GM18861 (cell line): ENCODE data around the gene ITPRIPL2.

Source experiments
- ATAC-seq: cut with Tn5 transposase; IDR thresholded peaks from one replicate; pipeline ENCODE4 v1.9.1; 2021; ENCODE audit not compliant: unreplicated experiment

Gene ITPRIPL2

DNA sequence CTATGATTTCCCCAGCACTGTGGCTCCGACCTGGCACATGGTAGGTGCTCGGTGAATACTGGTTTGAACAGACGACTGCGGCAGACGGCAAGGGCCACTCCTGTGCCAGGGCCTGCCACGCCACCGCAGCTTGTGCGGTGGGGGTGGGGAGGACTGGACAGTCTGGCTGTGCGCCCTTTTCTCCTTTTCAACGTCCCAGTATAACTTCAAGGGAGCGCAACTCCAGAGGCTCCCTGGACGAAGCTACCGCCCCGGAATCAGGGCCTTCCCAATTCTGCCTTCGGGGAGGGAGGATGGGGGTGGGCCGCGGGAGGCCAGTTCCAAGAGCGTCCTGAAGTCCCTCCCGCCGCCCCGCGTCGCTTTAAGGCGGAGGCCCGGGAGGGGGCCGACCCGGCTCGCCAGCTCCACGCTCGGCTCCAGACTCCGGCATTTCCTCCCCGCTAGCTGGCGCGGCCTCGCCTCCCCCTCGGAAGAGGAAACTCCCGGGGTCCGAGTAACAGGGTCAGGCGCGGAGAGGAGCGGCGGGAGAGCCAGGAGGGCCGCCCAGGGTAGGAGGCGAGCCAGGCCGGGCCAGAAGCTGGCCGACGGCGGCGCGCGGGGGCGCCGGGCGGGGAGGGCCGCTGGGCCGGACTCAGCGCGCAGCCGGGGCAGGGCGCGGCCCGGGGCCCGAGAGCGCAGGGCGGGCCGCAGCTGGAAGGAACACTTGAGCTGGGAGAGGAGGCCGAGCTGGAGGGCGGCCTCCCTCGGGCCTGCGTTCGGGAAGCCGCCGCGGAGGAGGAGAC, at the start of gene ITPRIPL2:
TSS of gene ITPRIPL2 (plus strand) at position 388 of the 782 bp plus-strand sequence. CDS start 498 bp downstream, outside the sequence.
- ATAC-seq, result no peak

DNA sequence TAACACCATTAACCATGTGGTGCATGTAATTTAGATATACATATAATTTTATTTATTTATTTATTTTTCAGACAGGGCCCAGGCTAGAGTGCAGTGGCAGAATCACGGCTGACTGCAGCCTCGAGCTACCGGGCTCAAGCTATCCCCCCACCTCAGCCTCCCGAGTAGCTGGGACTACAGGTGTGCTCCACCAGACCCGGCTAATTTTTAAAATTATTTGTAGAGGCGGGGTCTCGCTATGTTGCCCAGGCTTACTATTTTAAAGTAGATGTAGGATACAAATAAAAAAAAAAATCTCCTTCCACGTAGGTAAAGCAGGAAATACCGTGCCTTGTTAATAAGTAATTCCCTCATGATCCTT, 46.8 kb upstream of the ITPRIPL2 start:
- ATAC-seq, result no peak

DNA sequence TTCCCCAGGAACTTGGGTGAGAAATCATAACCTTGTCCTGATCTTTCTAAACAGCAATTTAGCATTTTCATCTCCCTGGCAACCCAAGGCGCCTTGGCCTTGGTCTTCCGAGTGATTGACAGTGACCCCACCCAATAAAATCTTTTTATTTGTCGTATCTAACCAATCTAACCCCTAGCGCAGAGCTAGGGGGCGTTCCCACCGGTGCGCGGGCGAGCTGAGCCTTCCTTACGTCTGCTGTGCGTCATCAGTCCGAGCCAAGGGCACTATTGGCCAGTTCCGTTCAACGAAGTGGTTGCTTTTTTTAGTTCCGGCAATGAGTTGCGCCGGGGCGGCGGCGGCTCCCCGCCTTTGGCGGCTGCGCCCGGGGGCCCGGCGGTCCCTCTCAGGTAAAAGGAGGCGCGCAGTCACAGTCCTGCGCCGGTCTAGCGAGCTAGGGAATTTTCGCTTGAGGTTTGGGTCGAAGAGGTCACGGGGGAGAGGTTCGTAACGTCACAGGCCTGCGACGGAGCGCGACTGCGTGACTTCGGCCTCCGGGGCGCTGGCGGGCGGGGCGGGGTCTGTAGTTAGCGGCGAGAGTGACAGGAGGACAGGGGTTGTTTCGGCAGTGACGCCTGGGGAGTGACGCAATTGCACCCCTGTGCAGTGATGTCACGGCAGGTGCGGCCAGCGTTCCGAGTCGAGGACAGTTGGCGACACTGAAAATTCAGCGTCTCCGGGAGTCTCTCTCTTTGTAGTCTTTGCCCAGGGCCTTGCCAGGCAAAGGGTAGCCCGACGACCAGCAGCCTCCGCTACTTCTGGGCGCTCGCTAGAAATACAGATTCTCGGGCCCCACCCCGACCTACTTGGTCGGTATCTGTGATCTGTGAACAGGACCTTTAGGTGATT, 46.2 kb upstream of the ITPRIPL2 start, which contains the start of gene COQ7:
TSS of gene COQ7 (plus strand) at position 266 of the 888 bp plus-strand sequence. CDS start at position 317, 51 bp downstream.
- peak; percentile 88 for ATAC-seq

DNA sequence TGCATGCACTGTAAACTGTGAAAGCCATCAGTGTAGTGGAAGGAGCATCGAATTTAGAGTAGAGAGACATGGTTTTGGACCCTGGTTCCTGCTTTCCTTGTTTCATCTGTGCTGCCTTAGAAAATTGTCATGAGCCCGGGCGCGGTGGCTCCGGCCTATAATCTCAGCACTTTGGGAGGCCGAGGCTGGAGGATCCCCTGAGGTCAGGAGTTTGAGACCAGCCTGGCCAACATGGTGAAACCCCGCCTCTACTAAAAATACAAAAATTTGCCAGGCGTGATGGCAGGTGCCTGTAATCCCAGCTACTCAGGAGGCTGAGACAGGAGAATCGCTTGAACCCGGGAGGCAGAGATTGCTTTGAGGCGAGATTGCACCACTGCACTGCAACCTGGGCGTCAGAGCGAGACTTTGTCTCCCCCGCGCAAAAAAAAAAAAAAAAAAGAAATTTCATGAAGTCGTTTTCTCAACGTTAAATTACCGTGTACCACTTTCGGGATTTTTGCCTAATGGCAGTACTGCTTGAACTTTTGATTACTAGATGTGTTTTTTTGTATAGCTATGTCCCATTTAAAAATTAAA, 45.4 kb upstream of the ITPRIPL2 start:
- ATAC-seq, result no peak

DNA sequence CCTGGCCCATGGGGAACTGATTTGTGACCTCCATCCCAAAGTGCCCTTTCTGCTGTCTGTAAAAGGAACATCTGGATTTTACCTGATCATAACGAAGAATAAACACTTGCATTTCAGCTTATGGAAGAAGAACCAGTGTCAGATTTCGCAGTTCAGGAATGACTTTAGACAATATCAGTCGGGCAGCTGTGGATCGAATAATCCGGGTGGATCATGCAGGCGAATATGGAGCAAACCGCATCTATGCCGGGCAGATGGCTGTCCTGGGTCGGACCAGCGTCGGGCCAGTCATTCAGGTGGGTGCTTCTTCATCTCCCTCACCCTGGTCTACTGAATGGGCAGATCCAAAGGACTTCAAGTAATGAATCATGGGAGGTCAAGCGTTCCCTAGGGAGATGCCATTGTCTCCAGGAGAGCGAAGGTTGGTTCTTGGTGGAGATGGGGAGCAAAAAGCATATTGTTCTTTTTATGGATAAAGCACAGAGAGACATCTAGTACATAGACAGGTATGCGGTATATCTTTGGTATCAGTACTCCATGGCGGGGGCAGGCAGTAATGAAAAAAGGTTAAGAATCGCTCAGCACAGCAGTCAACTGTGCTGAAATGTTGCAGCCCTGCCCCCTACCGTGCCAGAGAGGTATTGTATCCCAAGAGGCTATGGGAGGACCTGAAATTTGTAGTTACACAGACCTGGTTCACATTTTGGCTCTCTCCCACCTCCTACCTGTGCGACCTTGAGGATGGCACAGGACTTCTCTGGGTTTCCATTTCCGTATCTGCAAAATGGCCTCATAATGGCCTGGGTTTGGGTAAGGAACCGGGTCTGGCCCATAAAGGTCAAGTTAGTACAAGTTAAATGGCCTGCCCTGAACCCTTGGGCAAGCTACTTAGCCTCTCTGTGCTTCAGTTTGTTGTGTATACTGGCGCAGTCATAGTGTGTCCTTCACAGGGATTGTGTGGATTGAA, 41.7 kb upstream of the ITPRIPL2 start:
- no peak for ATAC-seq

DNA sequence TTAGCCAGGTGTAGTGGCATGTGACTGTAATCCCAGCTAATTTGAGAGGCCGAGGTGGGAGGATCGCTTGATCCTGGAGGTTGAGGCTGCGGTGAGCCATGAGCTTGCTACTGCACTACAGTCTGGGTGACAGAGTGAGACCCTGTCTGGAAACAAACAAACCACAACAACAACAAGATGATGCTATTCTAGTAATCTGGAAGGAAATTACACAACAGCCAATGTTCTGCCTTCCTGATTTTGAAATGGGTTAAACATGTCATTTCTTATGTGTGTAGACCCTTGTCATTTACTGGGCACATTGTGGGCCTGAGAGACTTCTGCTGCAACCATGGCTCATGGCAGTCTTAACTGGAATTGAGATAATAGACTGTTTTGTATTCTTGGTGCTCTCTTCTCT, 40.4 kb upstream of the ITPRIPL2 start:
- no peak for ATAC-seq

DNA sequence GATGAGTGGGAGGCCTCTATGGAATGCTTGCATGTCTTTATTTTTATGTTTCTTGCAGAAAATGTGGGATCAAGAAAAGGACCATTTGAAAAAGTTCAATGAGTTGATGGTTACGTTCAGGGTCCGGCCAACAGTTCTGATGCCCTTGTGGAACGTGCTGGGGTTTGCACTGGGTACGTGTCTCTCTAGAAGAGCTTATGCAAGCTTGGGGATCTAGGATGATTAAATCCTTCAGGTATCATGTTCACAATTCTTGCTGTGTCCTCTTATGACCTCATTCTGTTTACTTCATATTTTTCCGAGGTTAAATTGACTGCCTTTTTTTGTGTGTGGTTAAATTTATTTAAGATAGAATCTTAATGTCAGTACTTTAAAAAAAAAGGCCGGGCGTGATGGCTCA, 39.9 kb upstream of the ITPRIPL2 start:
- ATAC-seq, result no peak

DNA sequence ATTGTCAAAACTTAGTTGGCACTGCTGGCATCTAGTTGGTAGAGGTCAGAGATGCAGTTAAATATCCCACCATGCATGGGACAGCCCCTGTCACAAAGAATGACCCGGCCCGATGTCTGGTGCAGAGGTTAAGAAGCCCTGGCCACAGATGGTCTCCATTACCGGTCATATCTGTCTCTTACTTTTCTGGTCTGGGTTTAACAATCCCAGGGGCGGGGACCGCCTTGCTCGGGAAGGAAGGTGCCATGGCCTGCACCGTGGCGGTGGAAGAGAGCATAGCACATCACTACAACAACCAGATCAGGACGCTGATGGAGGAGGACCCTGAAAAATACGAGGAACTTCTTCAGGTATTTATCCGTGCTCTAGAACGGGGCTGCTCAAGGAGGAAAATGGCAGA, 38.3 kb upstream of the ITPRIPL2 start:
- no peak for ATAC-seq

DNA sequence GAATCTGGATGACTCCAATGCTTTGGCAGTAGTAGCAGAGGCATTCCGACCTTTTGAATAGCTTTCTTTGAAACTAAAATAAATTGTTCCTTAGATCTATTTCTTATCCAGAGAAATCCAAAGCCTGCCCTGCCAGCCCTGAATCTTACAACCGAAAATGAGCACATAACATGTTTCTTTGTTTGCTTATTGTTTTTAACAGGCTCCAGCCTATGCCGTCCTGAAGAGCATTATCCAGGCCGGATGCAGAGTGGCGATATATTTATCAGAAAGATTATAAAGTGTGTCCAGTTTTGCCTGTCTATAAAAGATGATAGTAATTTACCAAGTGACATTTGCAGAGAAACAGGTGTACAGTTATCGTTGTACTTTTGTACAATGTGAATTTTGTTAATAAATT, 35.9 kb upstream of the ITPRIPL2 start:
- no peak for ATAC-seq

DNA sequence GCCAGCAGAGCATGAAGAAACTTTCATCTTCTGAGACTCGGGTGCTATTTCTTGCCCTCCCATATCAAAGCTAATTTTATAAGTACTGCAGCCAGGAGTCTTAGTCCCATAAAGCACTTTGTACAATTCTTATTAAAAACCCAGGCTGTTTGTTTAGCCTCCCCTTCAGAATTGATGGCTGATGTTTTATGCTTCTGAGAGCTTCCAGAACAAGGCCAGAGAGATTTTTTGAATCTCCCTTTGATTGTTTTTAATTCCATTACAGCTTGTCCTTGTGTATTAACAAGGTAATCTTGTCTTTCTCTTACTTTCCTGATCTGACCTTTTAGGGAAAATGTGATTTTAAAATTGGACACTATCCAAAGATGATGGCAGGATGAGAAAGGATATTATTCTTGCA, 30.1 kb upstream of the ITPRIPL2 start:
- no peak for ATAC-seq

DNA sequence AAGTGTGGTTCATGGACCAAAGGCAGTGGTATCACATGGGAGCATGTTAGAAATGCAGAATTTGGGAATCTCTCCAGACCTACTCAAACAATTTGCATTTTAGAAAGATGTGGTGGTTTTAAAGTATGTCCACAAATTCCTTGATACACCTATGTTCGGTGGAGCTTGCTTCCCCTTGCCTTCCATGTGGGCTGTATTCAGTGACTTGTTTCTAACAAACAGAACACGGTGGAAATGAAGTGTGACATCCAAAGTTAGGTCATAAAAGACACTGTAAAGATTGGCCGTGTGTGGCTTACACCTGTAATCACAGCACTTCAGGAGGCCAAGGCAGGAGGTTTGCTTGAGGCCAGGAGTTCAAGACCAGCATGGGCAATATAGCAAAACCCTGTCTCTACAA, 29.6 kb upstream of the ITPRIPL2 start:
- no peak for ATAC-seq

DNA sequence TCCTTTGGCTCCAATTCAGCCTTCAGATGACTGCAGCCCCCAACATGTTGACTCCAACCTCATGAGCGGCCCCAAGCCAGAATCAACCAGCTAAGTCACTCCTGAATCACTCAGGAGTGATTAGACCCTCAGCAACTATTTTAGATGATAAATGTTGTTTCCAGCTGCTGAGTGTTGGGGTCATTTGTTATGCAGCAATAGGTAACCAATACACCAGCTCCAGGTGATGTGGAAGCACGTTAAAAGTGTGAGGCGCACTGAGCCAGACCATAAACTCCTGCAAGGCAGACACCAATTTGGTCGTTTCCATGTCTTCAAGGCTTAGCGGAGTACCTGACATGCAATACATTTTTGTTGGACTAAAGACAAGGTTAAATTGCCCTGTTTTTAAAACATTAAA, 28.9 kb upstream of the ITPRIPL2 start:
- ATAC-seq, result no peak

DNA sequence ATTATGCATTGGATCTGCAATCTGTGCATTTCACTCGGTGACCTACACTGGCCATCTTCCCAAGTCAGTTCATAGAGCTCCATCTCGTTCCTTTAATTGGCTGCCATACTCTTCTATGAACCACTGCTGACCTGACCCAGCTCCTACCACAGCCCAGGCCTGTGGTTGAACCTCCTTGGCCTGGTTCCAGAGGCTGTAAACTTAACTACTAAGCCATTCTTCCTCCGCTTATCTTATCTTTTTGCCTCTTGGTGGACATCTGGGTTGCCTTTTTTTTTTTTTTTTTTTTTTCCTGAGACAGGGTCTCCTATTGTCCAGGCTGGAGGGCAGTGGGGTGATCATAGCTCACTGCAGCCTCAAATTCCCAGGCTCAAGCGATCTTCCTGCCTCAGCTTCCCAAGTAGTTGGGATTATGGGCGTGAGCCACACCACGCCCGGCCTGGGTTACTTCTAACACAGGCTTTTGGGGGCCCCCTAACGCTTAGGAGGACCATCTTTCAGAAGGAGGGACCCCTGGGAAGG, 28.0 kb upstream of the ITPRIPL2 start:
- ATAC-seq, result no peak

DNA sequence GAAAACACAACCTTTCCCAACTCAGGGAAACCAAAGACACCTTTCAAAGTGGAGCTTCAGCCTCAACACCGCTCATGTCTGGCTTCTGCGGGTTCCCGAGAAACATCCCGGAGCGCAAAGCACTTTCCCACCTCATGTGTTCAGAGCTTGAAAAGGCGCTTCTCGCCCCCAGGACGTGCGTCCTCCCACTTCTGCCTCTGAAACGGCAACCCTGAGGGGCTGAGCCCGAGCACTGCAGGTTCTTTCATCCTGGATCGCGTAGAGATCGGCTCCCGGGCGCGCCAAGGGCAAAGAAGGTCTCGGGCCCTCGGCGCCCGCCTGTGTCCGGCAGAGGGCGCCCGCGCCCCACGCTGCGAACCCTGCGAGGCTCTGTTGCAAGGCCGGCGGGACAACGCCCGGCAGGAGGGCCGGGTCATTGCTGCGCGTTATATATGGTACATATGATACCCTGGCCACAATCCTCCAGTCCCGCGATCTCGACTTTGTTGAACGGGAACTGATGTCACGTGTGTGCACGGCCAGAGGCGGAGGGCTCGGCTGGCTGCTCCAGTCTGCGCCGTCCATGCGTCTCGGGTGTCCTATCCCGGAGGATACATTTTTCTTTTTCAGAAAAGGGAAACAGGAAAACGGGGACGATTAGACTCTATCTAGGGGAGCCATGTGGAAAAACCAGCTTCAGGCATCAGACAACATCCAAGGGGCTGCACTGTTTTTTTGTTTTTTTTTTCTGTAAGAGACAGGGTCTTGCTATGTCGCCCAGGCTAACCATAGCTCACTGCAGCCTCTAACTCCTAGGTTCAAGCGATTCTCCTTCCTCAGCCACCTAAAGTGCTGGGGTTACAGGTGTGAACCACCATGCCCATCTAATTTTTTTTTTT, 27.2 kb upstream of the ITPRIPL2 start:
- peak; percentile 91 for ATAC-seq

DNA sequence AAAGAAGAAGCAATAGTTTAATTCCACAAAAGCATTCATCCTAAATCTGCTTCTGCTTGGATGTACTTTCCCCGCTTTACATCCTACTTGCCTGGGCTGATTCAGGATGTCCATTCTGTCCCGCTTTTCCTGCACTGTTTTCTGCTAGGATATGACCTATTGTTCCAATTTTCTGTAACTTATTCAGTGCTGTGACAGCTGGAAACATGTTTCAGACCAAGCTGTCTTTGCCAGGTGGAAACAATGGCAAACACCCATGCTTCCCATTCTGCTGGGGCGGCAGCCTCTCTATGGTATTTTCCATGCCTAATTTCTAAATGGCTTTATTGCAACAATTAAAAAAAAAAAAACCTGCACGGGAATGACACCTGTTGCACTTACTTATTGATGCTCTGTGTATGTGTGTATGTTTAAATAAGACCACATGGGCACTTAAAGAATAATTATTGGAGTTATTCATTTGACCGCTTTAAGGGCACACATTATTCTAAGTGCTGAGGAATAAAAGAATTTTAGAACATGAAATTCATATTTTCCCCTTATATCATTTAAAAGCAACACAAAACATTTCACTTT, 25.3 kb upstream of the ITPRIPL2 start:
- ATAC-seq, result no peak

DNA sequence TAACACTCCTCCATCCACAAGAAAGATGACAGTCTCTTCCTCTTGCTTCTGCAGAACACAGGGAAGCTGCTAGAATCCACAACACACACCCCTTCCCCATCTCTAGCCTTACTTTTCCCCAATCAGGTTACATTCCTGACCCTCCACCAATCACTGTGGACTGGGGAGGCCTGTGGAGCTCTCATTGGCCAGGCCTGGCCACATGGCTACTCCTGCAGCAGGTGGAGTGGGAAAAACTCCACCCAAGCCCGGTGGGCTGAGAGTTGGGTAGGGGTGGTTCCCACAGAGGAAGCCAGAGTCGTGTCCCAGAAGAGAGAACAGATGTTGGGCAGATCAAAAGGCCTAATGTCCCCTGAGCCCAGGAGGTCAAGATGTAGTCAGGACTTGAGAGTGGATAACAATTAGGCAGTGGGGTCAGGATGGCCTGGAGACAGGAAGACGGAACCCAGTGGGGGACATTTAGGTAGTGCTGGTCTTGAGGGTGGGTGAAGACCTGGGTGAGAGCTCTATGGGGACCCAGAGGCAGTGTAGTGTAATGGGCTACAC, 24.3 kb upstream of the ITPRIPL2 start:
- ATAC-seq, result no peak

DNA sequence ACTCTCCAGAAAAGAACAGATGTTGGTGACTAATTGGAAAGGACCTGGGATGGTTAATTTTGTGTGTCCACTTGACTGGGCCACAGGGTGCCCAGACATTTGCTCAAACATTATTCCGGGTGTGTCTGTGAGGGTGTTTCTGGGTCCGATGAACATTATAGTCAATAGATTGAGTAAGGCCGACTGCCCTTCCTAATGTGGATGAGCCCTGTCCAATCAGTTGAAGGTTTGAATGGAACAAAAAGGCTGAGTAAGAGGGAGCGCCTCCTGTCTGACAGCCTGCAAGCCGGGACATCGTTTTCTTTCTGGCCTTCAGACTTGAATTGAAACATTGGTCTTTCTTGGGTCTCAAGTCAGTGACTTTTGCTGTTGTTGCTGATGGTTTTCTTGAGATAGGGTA, 22.8 kb upstream of the ITPRIPL2 start:
- ATAC-seq, result no peak

DNA sequence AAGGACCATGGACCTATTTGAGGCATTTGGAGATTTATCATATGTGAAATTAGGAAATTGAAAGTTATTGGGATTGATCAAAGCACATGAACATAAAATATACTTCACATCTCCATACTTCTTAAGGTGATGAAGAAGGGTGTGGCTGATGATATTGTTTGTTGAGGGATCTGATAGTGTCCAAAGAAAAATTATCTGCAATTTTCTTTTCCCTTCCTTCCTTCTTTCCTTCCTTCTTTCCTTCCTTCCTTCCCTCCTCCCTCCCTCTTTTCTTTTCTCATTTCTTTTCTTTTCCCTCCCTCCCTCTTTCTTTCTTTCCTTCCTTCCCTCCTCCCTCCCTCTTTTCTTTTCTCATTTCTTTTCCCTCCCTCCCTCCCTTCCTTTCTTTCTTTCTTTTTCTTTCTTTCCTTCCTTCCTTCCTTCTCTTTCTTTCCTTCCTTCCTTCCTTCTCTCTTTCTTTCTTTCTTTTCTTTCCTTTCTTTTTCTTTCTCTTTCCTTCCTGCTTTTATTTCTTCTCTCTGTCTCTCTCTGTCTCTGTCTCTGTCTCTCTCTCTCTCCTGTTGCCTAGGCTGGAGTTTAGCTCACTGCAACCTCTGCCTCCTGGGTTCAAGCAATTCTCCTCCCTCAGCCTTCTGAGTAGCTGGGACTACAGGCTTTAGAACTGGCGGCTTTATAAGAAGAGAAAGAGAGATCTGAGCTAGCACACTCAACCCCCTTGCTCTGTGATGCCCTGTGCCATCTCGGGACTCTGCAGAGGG, 20.9 kb upstream of the ITPRIPL2 start:
- ATAC-seq, result no peak
